Transverse colon (tissue), 4 donors: ENCODE data around the gene WDR27. TPM values are rescaled to one million over a fixed set of nuclear protein-coding genes. Genes with fewer than 3 reads are reported as not detected.

Experiments used
- DNase-seq: peaks from one replicate; pipeline ENCODE4 v3.0.0-alpha.2; 2019
- H3K27ac ChIP-seq, 4 donors: fragments of 200-600 bp; sonication (generic); 2 replicates each; pipeline ENCODE4 v1.5.1; 2016 to 2018; ENCODE audit warnings: inconsistent platforms in 4 of 4
- H3K27me3 ChIP-seq: fragments of 200-600 bp; sonication (generic); 2 replicates; pipeline ENCODE4 v1.5.1; 2017; ENCODE audit warnings: inconsistent platforms
- H3K36me3 ChIP-seq, 4 donors: fragments of 200-600 bp; sonication (generic); 2 replicates each; pipeline ENCODE4 v1.5.1; 2017 to 2019; ENCODE audit warnings: inconsistent platforms in 4 of 4
- H3K4me1 ChIP-seq, 4 donors: fragments of 200-600 bp; sonication (generic); 2 replicates each; pipeline ENCODE4 v1.5.1; 2017 to 2020; ENCODE audit warnings: inconsistent platforms in 4 of 4
- H3K4me3 ChIP-seq, 4 donors: fragments of 200-600 bp; sonication (generic); 1 replicate in 1 of 4; 2 replicates in 3 of 4; pipeline versions ENCODE4 v1.5.1 to v1.6.1; 2017 to 2019; ENCODE audit warnings: inconsistent platforms in 4 of 4
- H3K9me3 ChIP-seq, 2 donors: fragments of 200-600 bp; sonication (generic); 2 replicates each; pipeline ENCODE4 v1.5.1; 2017 to 2019; ENCODE audit warnings: inconsistent platforms in 2 of 2
- EP300 ChIP-seq: sonication (generic); formaldehyde crosslinking; IDR thresholded peaks from one replicate; pipeline ENCODE4 v1.6.1; 2017; ENCODE audit warnings: antibody characterized with exemption, low read depth
- POLR2A ChIP-seq: fragments of 450-650 bp; IDR thresholded peaks from one replicate; pipeline ENCODE4 v1.6.1; 2016; ENCODE audit warnings: antibody characterized with exemption, mild to moderate bottlenecking, moderate library complexity
- POLR2AphosphoS5 ChIP-seq, 3 donors: sonication (generic); formaldehyde crosslinking; IDR thresholded peaks; one replicate each; pipeline ENCODE4 v1.6.1; 2016; ENCODE audit warnings: antibody characterized with exemption in 3 of 3
- WGBS, 2 donors: methylation state at CpG; one replicate each; pipeline ENCODE4 v1.1.5; 2018; ENCODE audit warnings: low coverage in 1 of 2; 5-methylcytosine and 5-hydroxymethylcytosine counted together
- in situ Hi-C, 4 donors: fragments of 200-750 bp; cut with MboI; loops; one replicate each; pipeline versions ENCODE4 v1.15.0 to v1.15.1; 2017; ENCODE audit warnings: low sequenced_read_pairs in 3 of 4, low pct_ligation_motif_present in 1 of 4, low pct_unique_long_range_greater_than_20kb in 1 of 4
- intact Hi-C: fragments of 100-400 bp; cut with DNase I; formaldehyde crosslinking; loops from one replicate; pipeline ENCODE4 v1.15.1; 2023; ENCODE audit warnings: low total_unique reads
- total RNA-seq, 4 donors: library from RNA; depleted of rRNA; stranded (reverse); fragments of >200 nt; gene quantifications; one replicate each; pipeline ENCODE4 v1.1.0, GENCODE V29; 2016
- TF ChIP-seq, protein P1 (sequence below), 5 experiments: fragments of 200-600 bp in 3 of 5; fragments of 450-650 bp in 2 of 5; sonication (generic) in 3 of 5; IDR thresholded peaks; 1 replicate in 2 of 5; 2 replicates in 3 of 5; pipeline ENCODE4 v1.5.1; 2016 to 2017; ENCODE audit warnings: antibody characterized with exemption in 5 of 5, inconsistent platforms in 3 of 5, mild to moderate bottlenecking in 2 of 5, moderate library complexity in 1 of 5

WDR27 gene
- total RNA-seq, 4 donors from 2014 or later = 44.9 to 75.0 (median 57.0) TPM

DNA sequence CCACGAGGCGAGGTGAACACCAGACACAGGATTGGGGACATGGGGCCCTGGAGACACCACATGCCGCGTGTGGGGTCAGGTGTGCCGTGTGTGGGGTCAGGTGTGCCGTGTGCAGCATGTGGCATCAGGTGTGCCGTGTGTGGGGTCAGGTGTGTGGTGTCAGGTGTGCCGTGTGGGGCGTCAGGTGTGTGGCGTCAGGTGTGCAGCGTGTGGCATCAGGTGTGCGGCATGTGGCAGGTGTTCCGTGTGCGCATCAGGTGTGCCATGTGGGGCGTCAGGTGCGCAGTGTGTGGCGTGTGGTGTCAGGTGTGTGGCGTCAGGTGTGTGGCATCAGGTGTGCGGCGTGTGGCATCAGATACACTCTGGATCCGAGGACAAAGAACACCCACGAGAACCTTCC is 77.9 kb downstream of the WDR27 start:
- H3K4me1 ChIP-seq = no peaks in the 10 kb centered on the region
- no peaks in the 10 kb centered on the region for H3K9me3 ChIP-seq
- intact Hi-C loops = no loop called here
- H3K36me3 ChIP-seq = no peaks in the 10 kb centered on the region
- H3K4me3 ChIP-seq = no peak overlapping the region
- 92 to 98% methylated on average over 8 to 22 of the region's 22 CpGs for WGBS, 2 donors
- no peak for DNase-seq
- in situ Hi-C loops = no loop called here
- no peak overlapping the region for H3K27ac ChIP-seq
- TF ChIP-seq EP300 (no peak), POLR2AphosphoS5 (IDR thresholded peaks at IDR 0.05) (no peak), POLR2A (no peak)
- TF ChIP-seq, protein P1, sequence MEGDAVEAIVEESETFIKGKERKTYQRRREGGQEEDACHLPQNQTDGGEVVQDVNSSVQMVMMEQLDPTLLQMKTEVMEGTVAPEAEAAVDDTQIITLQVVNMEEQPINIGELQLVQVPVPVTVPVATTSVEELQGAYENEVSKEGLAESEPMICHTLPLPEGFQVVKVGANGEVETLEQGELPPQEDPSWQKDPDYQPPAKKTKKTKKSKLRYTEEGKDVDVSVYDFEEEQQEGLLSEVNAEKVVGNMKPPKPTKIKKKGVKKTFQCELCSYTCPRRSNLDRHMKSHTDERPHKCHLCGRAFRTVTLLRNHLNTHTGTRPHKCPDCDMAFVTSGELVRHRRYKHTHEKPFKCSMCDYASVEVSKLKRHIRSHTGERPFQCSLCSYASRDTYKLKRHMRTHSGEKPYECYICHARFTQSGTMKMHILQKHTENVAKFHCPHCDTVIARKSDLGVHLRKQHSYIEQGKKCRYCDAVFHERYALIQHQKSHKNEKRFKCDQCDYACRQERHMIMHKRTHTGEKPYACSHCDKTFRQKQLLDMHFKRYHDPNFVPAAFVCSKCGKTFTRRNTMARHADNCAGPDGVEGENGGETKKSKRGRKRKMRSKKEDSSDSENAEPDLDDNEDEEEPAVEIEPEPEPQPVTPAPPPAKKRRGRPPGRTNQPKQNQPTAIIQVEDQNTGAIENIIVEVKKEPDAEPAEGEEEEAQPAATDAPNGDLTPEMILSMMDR (IDR thresholded peaks at IDR 0.05) = no peak
- no peaks in the 10 kb centered on the region for H3K27me3 ChIP-seq

DNA sequence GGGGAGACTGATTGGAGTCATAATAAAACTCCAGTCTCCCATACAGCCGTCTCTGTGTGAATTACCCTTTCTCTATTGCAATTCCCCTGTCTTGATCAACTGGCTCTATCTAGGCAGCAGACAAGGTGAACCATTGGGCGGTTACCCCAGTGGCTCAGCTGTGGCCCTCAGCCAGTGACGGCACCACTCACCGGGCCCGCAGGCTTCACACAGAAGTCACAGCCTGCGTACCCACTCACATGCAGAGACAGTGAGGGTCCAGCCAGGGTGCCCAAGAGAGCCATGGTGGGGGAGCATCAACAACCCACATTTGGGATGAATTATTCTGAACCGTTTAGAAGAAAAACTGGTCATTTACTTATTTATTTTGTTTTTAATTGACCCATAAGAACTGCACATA is 78.5 kb downstream of the WDR27 start:
- 96 to 100% methylated on average over 1 to 7 of the region's 7 CpGs for whole genome bisulfite sequencing, 2 donors
- Histone ChIP-seq H3K27ac (no peak overlapping the region), H3K36me3 (no peaks in the 10 kb centered on the region), H3K27me3 (no peaks in the 10 kb centered on the region), H3K4me3 (no peak overlapping the region), H3K9me3 (no peaks in the 10 kb centered on the region), H3K4me1 (no peaks in the 10 kb centered on the region)
- intact Hi-C loops = no loop called here
- no peak for DNase-seq
- in situ Hi-C loops = no loop called here
- no peak for TF ChIP-seq EP300
- TF ChIP-seq POLR2AphosphoS5 (IDR thresholded peaks at IDR 0.05) = no peak
- TF ChIP-seq POLR2A = no peak

- Histone ChIP-seq H3K27me3 (no peaks in the 10 kb centered on the region), H3K9me3 (no peaks in the 10 kb centered on the region), H3K27ac (no peak overlapping the region), H3K36me3 (no peaks in the 10 kb centered on the region), H3K4me1 (no peaks in the 10 kb centered on the region), H3K4me3 (no peak overlapping the region)
- intact Hi-C loops (no loop called here), in situ Hi-C loops (no loop called here)
- 90 to 91% methylated on average over 6 of the region's 6 CpGs for WGBS, 2 donors
- DNase-seq = no peak
- TF ChIP-seq EP300 (no peak), POLR2AphosphoS5 (IDR thresholded peaks at IDR 0.05) (no peak), POLR2A (no peak)
- TF ChIP-seq, protein P1 (IDR thresholded peaks at IDR 0.05) = no peak
Measured at GRCh38 chr6:169622618-169623017, 79.2 kb downstream of the WDR27 start.

GRCh38 chr6:169621311-169621710 is 80.5 kb downstream of the WDR27 start:
- no peaks in the 10 kb centered on the region for H3K9me3 ChIP-seq
- no peaks in the 10 kb centered on the region for H3K36me3 ChIP-seq
- WGBS, 2 donors = 83% methylated on average over 13 of the region's 13 CpGs
- TF ChIP-seq POLR2AphosphoS5 (IDR thresholded peaks at IDR 0.05) = no peak
- TF ChIP-seq POLR2A = no peak
- no peak for TF ChIP-seq EP300
- TF ChIP-seq, protein P1 (IDR thresholded peaks at IDR 0.05) = no peak
- no peak overlapping the region for H3K4me3 ChIP-seq
- H3K4me1 ChIP-seq = no peaks in the 10 kb centered on the region
- no peaks in the 10 kb centered on the region for H3K27me3 ChIP-seq
- H3K27ac ChIP-seq = no peak overlapping the region
- DNase-seq = no peak
- in situ Hi-C loops (no loop called here), intact Hi-C loops (no loop called here)
